Measurements from ENCODE around the gene GGT6.

Gene GGT6

GRCh38 chr17:4510618-4510941, 49.8 kb downstream of the GGT6 start:
- no peaks in the 10 kb centered on the region for H3K4me1 ChIP-seq
- H3K27me3 ChIP-seq: no peaks in the 10 kb centered on the region
- no peak overlapping the region for H3K4me3 ChIP-seq (ENCODE audit: low read depth, low read length)
- no peak for DNase-seq
- TF ChIP-seq, protein P1, sequence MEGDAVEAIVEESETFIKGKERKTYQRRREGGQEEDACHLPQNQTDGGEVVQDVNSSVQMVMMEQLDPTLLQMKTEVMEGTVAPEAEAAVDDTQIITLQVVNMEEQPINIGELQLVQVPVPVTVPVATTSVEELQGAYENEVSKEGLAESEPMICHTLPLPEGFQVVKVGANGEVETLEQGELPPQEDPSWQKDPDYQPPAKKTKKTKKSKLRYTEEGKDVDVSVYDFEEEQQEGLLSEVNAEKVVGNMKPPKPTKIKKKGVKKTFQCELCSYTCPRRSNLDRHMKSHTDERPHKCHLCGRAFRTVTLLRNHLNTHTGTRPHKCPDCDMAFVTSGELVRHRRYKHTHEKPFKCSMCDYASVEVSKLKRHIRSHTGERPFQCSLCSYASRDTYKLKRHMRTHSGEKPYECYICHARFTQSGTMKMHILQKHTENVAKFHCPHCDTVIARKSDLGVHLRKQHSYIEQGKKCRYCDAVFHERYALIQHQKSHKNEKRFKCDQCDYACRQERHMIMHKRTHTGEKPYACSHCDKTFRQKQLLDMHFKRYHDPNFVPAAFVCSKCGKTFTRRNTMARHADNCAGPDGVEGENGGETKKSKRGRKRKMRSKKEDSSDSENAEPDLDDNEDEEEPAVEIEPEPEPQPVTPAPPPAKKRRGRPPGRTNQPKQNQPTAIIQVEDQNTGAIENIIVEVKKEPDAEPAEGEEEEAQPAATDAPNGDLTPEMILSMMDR (IDR thresholded peaks at IDR 0.05; ENCODE audit: low read depth, low read length): no peak
- H3K36me3 ChIP-seq: no peaks in the 10 kb centered on the region
- H3K9me3 ChIP-seq: no peaks in the 10 kb centered on the region

GRCh38 chr17:4509923-4510617, 50.3 kb downstream of the GGT6 start:
- Histone ChIP-seq H3K4me1 (no peaks in the 10 kb centered on the region), H3K27me3 (no peaks in the 10 kb centered on the region), H3K9me3 (no peaks in the 10 kb centered on the region), H3K36me3 (no peaks in the 10 kb centered on the region), H3K4me3 (ENCODE audit: low read depth, low read length) (no peak overlapping the region)
- TF ChIP-seq, protein P1 (IDR thresholded peaks at IDR 0.05; ENCODE audit: low read depth, low read length): no peak
- DNase-seq: no peak

- no peaks in the 10 kb centered on the region for H3K9me3 ChIP-seq
- no peak for DNase-seq
- no peaks in the 10 kb centered on the region for H3K4me1 ChIP-seq
- TF ChIP-seq, protein P1 (IDR thresholded peaks at IDR 0.05; ENCODE audit: low read depth, low read length): no peak
- no peaks in the 10 kb centered on the region for H3K36me3 ChIP-seq
- no peak overlapping the region for H3K4me3 ChIP-seq (ENCODE audit: low read depth, low read length)
- H3K27me3 ChIP-seq: no peaks in the 10 kb centered on the region
These were observed 51.0 kb downstream of the GGT6 start for GRCh38 chr17:4509401-4509800.

DNA sequence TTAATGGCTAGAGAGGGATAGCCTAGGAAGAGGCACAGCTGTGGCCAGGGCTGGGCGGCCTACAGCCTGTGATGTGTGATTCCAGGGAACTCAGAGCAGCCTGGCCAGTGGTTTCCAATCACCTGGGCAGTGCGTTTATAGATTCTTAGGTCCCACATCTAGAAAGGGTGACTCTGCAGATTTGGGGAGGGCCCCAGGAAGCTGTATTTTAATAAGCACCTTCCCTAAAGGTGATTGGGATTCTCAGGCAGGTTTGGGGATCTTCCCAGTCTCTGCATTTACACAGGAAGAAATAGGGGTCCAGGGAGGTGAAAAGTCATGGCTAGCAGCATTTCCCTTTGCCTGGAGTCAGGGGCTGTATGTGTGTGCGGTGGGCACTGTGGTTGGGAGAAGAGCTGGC, 52.2 kb downstream of the GGT6 start:
- TF ChIP-seq, protein P1 (IDR thresholded peaks at IDR 0.05; ENCODE audit: low read depth, low read length): no peak
- H3K27me3 ChIP-seq: no peaks in the 10 kb centered on the region
- H3K4me1 ChIP-seq: no peaks in the 10 kb centered on the region

GRCh38 chr17:4507361-4508111, 52.8 kb downstream of the GGT6 start:
- no peak for DNase-seq
- no peaks in the 10 kb centered on the region for H3K36me3 ChIP-seq
- no peaks in the 10 kb centered on the region for H3K27me3 ChIP-seq
- H3K4me1 ChIP-seq: no peaks in the 10 kb centered on the region
- no peak overlapping the region for H3K4me3 ChIP-seq (ENCODE audit: low read depth, low read length)
- TF ChIP-seq, protein P1 (IDR thresholded peaks at IDR 0.05; ENCODE audit: low read depth, low read length): no peak
- no peaks in the 10 kb centered on the region for H3K9me3 ChIP-seq

More for the DNA sequence above, 52.2 kb downstream of the GGT6 start:
- DNase-seq: no peak
- Histone ChIP-seq H3K36me3 (no peaks in the 10 kb centered on the region), H3K4me3 (ENCODE audit: low read depth, low read length) (no peak overlapping the region), H3K9me3 (no peaks in the 10 kb centered on the region)

Measured in BE2C (cell line).